ENCODE results near the gene VANGL2. TPM values are rescaled to one million over a fixed set of nuclear protein-coding genes. Genes with fewer than 3 reads are reported as not detected.

VANGL2 gene
- total and polyA plus RNA-seq, 2 of the 8 experiments (the other 6 are each of a cell fraction or from before 2014, with no cell fraction given): 62.5 to 118 TPM

- Histone ChIP-seq H3K23ac (ENCODE audit: insufficient read length) (no peak overlapping the region), H3K9ac (replicated peaks in 1 of 4; ENCODE audit: extremely low read depth in 1 of 4, low read depth in 3 of 4, low read length in 3 of 4) (no peak overlapping the region), H2BK12ac (ENCODE audit: low read depth, low read length) (no peak overlapping the region), H3K79me1 (ENCODE audit: low read depth, low read length) (no peaks in the 10 kb centered on the region), H3K4me2 (ENCODE audit: insufficient read depth in 1 of 2, low read depth in 2 of 2, low read length in 2 of 2) (no peak overlapping the region), H3K18ac (ENCODE audit: extremely low read depth, low read length) (no peak overlapping the region), H2AK5ac (ENCODE audit: low read depth, low read length) (no peak overlapping the region), H4K91ac (replicated peaks; ENCODE audit: insufficient read length, low read length) (no peak overlapping the region), H3K4me1 (replicated peaks in 1 of 4; ENCODE audit: control insufficient read depth in 3 of 4, insufficient read depth in 4 of 4, low read length in 3 of 4) (peaks cover 3 to 8% (median 4%) of the 10 kb centered on the region in 4 experiments; a peak in 6 of 7 replicates), H2BK20ac (ENCODE audit: low read length) (0 out of 2 replicates have a peak overlapping the region, but pooled peaks have one; percentile 87), H2BK5ac (ENCODE audit: low read depth, low read length) (peak overlapping the region; percentile 49; the same call in 1 of the 2 replicates), H3K36me3 (ENCODE audit: control insufficient read depth in 2 of 4, insufficient read depth in 4 of 4, low read length in 3 of 4) (peaks cover 0 to 4% (median under 1%) of the 10 kb centered on the region in 4 experiments; a peak in 3 of 8 replicates), H2BK120ac (replicated peaks; ENCODE audit: low read depth, low read length) (no peak overlapping the region), H2AFZ (ENCODE audit: low read length) (no peak overlapping the region), H3K79me2 (ENCODE audit: control insufficient read depth in 1 of 2, insufficient read depth in 2 of 2, low read length in 2 of 2) (no peaks in the 10 kb centered on the region), H3K9me3 (ENCODE audit: insufficient read depth in 2 of 2, low read depth in 1 of 2, low read length in 1 of 2) (no peaks in the 10 kb centered on the region), H3K27me3 (replicated peaks in 1 of 4; ENCODE audit: control insufficient read depth in 3 of 4, extremely low read depth in 1 of 4, insufficient read depth in 3 of 4, low read length in 3 of 4) (no peaks in the 10 kb centered on the region), H2BK15ac (ENCODE audit: low read length) (no peak overlapping the region; the same call in 1 of the 2 replicates), H3K56ac (replicated peaks; ENCODE audit: insufficient read length, low read depth, low read length) (no peak overlapping the region), H4K5ac (ENCODE audit: insufficient read length, low read depth, low read length) (no peak overlapping the region), H4K8ac (ENCODE audit: extremely low read depth, insufficient read depth, low read length) (no peak overlapping the region), H3K14ac (ENCODE audit: insufficient read length) (no peak overlapping the region), H3K4me3 (ENCODE audit: extremely low read depth in 1 of 4, insufficient read depth in 2 of 4, low read depth in 3 of 4, low read length in 4 of 4) (no peak overlapping the region), H3K4ac (replicated peaks; ENCODE audit: insufficient read length, low read depth, low read length) (no peak overlapping the region), H4K20me1 (replicated peaks in 1 of 2; ENCODE audit: control insufficient read depth in 1 of 2, insufficient read depth in 2 of 2, low read length in 2 of 2) (no peaks in the 10 kb centered on the region), H3K27ac (ENCODE audit: low read depth, low read length) (no peak overlapping the region), H3K23me2 (ENCODE audit: low read depth, low read length) (0 out of 2 replicates have a peak, but pooled peaks cover 1% of the 10 kb centered on the region)
- POLR2A ChIA-PET (ENCODE audit: partially characterized antibody): interaction anchor here (1.8 to 17.2 kb wide), 4 partner anchors 11 to 36 kb away, joined by 4 to 244 read pairs (median 54); no protein-coding TSS in a partner anchor
- no peak for TF ChIP-seq POLR2AphosphoS5 (IDR thresholded peaks at IDR 0.05; ENCODE audit: low read depth, low read length)
- DNase-seq (ENCODE audit: low read depth in 1 of 2, low spot score in 2 of 2): no peak
- no peak for FAIRE-seq
- WGBS, 2 experiments (ENCODE audit: extremely low coverage in 1 of 2, insufficient coverage in 1 of 2, insufficient read length in 1 of 2, insufficient replicate concordance in 2 of 2, low coverage in 1 of 2, low lambda C conversion rate in 2 of 2, missing lambda C conversion rate in 1 of 2): 80% methylated on average over 1 of the region's 1 CpG; no CpG with 5 or more reads in 1 of the 2 experiments
- CTCF ChIA-PET (ENCODE audit: partially characterized antibody): interaction anchor here (1.2 to 26.0 kb wide), 6 partner anchors 12 to 172 kb away, joined by 3 to 683 read pairs (median 6); no protein-coding TSS in a partner anchor
Measured at GRCh38 chr1:160365325-160365724, 35.0 kb upstream of the VANGL2 start.
